Measurements from ENCODE around the gene ARMC9.

DNA sequence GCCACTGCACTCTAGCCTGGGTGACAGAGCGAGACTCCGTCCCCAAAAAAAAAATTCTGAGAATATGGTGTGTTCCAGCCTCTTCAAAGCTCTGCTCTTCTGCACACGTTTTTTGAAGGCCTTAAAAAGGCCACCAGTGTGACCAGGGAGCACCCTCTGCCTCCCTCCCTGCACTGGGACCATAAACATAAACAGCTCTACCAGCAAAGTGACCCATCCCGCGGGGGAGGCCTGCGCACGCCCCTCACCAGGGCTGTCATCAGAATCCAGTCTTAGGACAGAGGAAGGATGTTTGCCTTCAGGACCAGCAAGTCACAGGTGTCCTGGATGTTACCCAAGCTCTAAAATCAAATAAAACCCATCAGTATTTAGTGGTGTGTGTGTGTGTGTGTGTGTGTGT is 173.9 kb downstream of the ARMC9 start:
- TF ChIP-seq, protein P1, sequence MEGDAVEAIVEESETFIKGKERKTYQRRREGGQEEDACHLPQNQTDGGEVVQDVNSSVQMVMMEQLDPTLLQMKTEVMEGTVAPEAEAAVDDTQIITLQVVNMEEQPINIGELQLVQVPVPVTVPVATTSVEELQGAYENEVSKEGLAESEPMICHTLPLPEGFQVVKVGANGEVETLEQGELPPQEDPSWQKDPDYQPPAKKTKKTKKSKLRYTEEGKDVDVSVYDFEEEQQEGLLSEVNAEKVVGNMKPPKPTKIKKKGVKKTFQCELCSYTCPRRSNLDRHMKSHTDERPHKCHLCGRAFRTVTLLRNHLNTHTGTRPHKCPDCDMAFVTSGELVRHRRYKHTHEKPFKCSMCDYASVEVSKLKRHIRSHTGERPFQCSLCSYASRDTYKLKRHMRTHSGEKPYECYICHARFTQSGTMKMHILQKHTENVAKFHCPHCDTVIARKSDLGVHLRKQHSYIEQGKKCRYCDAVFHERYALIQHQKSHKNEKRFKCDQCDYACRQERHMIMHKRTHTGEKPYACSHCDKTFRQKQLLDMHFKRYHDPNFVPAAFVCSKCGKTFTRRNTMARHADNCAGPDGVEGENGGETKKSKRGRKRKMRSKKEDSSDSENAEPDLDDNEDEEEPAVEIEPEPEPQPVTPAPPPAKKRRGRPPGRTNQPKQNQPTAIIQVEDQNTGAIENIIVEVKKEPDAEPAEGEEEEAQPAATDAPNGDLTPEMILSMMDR (IDR thresholded peaks at IDR 0.05), result no peak
- TF ChIP-seq POLR2AphosphoS5 (IDR thresholded peaks at IDR 0.05; ENCODE audit: low read depth, low read length) (no peak), SIN3A (IDR thresholded peaks at IDR 0.05; ENCODE audit: borderline replicate concordance, insufficient read depth, low read depth, low read length) (no peak)
